Measurements from ENCODE around the gene NANOS2. TPM values are rescaled to one million over a fixed set of nuclear protein-coding genes. Genes with fewer than 3 reads are reported as not detected.

Gene NANOS2
- total RNA-seq, 1 experiment from 2014 or later, result not detected

- no peaks in the 10 kb centered on the region for H3K9me2 ChIP-seq (ENCODE audit: insufficient read depth)
- peaks cover 15% of the 10 kb centered on the region for H4K20me1 ChIP-seq (ENCODE audit: insufficient read depth)
- intact Hi-C loops (cut with micrococcal nuclease; ENCODE audit: unreplicated experiment), result no loop called here
- no peak overlapping the region for H2AFZ ChIP-seq
- H3F3A ChIP-seq (ENCODE audit: insufficient read depth, low read depth), result peaks cover 29% of the 10 kb centered on the region
- no peaks in the 10 kb centered on the region for H3K9me3 ChIP-seq (ENCODE audit: insufficient read depth, low read depth)
- DNase-seq, result peak; percentile 58 to 67
- ChIA-PET POLR2A (ENCODE audit: unreplicated experiment) (no interaction called here), CTCF (no interaction called here)
- BruUV-seq (replicated peaks), result no TSS peak
- no peak overlapping the region for H3K4me3 ChIP-seq
- H3K27me3 ChIP-seq (ENCODE audit: insufficient read depth, low read depth), result peaks cover 35% of the 10 kb centered on the region
- peaks cover 12% of the 10 kb centered on the region; the same call in 1 of the 2 replicates for H3K4me1 ChIP-seq (replicated peaks; ENCODE audit: insufficient read depth)
- 0 out of 2 replicates have a peak, but pooled peaks cover 3% of the 10 kb centered on the region for H3K79me2 ChIP-seq (ENCODE audit: low read depth)
- H3K36me3 ChIP-seq (ENCODE audit: low read depth), result no peaks in the 10 kb centered on the region
- H3K4me2 ChIP-seq, result peak overlapping the region; percentile 21
- TF ChIP-seq EZH2 (IDR thresholded peaks at IDR 0.05; ENCODE audit: low read depth) (no peak), CTCF (conservative IDR thresholded peaks at IDR 0.05) (no peak)
- no peak overlapping the region for H3K27ac ChIP-seq
Measured at GRCh38 chr19:45878043-45878794, 36.4 kb downstream of the NANOS2 start.

GRCh38 chr19:45876411-45877197, 38.0 kb downstream of the NANOS2 start:
- ChIA-PET CTCF (interaction anchor here (0.6 kb wide), 1 partner anchor 76 kb away, joined by 5 read pairs; no protein-coding TSS in a partner anchor), POLR2A (ENCODE audit: unreplicated experiment) (no interaction called here)
- no peaks in the 10 kb centered on the region for H4K20me1 ChIP-seq (ENCODE audit: insufficient read depth)
- H3K9me2 ChIP-seq (ENCODE audit: insufficient read depth), result no peaks in the 10 kb centered on the region
- H3K27me3 ChIP-seq (ENCODE audit: insufficient read depth, low read depth), result peaks cover 51% of the 10 kb centered on the region
- no peaks in the 10 kb centered on the region for H3K36me3 ChIP-seq (ENCODE audit: low read depth)
- H3K4me1 ChIP-seq (replicated peaks; ENCODE audit: insufficient read depth), result peaks cover 9% of the 10 kb centered on the region; the same call in 1 of the 2 replicates
- no peaks in the 10 kb centered on the region for H3K79me2 ChIP-seq (ENCODE audit: low read depth)
- H3K9me3 ChIP-seq (ENCODE audit: insufficient read depth, low read depth), result no peaks in the 10 kb centered on the region
- BruUV-seq (replicated peaks), result no TSS peak
- intact Hi-C loops (cut with micrococcal nuclease; ENCODE audit: unreplicated experiment), result no loop called here
- H3F3A ChIP-seq (ENCODE audit: insufficient read depth, low read depth), result peaks cover 17% of the 10 kb centered on the region
- H3K27ac ChIP-seq, result no peak overlapping the region
- DNase-seq, result no peak
- no peak overlapping the region for H2AFZ ChIP-seq
- H3K4me3 ChIP-seq, result no peak overlapping the region
- TF ChIP-seq CTCF (conservative IDR thresholded peaks at IDR 0.05), result no peak
- TF ChIP-seq EZH2 (IDR thresholded peaks at IDR 0.05; ENCODE audit: low read depth), result no peak
- no peak overlapping the region for H3K4me2 ChIP-seq

- intact Hi-C loops (cut with micrococcal nuclease; ENCODE audit: unreplicated experiment), result no loop called here
- H3K4me1 ChIP-seq (replicated peaks; ENCODE audit: insufficient read depth), result peaks cover 9% of the 10 kb centered on the region; the same call in 1 of the 2 replicates
- H3K4me2 ChIP-seq, result no peak overlapping the region
- H3K36me3 ChIP-seq (ENCODE audit: low read depth), result no peaks in the 10 kb centered on the region
- TF ChIP-seq EZH2 (IDR thresholded peaks at IDR 0.05; ENCODE audit: low read depth), result no peak
- no peak for TF ChIP-seq CTCF (conservative IDR thresholded peaks at IDR 0.05)
- ChIA-PET POLR2A (ENCODE audit: unreplicated experiment) (no interaction called here), CTCF (interaction anchor here (0.6 kb wide), 1 partner anchor 75 kb away, joined by 5 read pairs; no protein-coding TSS in a partner anchor)
- no peaks in the 10 kb centered on the region for H3K79me2 ChIP-seq (ENCODE audit: low read depth)
- no peak for DNase-seq
- no peak overlapping the region for H2AFZ ChIP-seq
- no TSS peak for BruUV-seq (replicated peaks)
- H3K9me2 ChIP-seq (ENCODE audit: insufficient read depth), result no peaks in the 10 kb centered on the region
- no peak overlapping the region for H3K4me3 ChIP-seq
- no peaks in the 10 kb centered on the region for H3K9me3 ChIP-seq (ENCODE audit: insufficient read depth, low read depth)
- H3F3A ChIP-seq (ENCODE audit: insufficient read depth, low read depth), result peaks cover 17% of the 10 kb centered on the region
- peaks cover 56% of the 10 kb centered on the region for H3K27me3 ChIP-seq (ENCODE audit: insufficient read depth, low read depth)
- no peaks in the 10 kb centered on the region for H4K20me1 ChIP-seq (ENCODE audit: insufficient read depth)
- H3K27ac ChIP-seq, result no peak overlapping the region
Measured at GRCh38 chr19:45876161-45876410, 38.5 kb downstream of the NANOS2 start.

Data from PC-9 (cell line).